Measurements from ENCODE around the gene SLC22A23. TPM values are rescaled to one million over a fixed set of nuclear protein-coding genes. Genes with fewer than 3 reads are reported as not detected.

Gene SLC22A23
- total RNA-seq, 3 donors from 2014 or later: 61.5 to 160 (median 74.7) TPM

- ATAC-seq (no peak), DNase-seq (no peak)
- H3K9me3 ChIP-seq: no peaks in the 10 kb centered on the region
- no peak for TF ChIP-seq CTCF (IDR thresholded peaks at IDR 0.05)
- intact Hi-C loops (cut with DNase I, micrococcal nuclease): no loop called here
- H3K4me3 ChIP-seq: no peak overlapping the region
- no peaks in the 10 kb centered on the region for H3K36me3 ChIP-seq (ENCODE audit: low read depth)
- peaks cover 10% of the 10 kb centered on the region for H3K4me1 ChIP-seq (ENCODE audit: low read depth)
Observed at GRCh38 chr6:3449321-3449720, 7.5 kb downstream of the SLC22A23 start.

DNA sequence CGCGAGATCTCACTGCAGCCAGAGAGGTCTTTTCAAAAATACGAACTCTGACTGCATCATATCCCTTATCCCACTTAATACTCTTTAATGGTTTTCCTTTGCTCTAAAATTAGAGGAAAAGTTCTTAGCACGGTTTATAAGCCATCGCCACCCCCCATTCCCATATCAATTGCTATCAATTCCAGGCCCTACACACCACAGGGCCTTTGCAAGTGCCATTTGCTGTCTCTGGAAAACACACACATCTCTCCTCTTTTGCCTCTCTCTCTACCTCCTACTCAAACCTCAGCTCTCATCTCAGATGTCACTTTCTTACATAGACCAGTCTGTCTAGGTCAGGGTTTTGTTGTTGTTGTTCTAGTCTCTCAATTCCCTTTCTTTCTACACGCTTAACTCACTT, 9.8 kb downstream of the SLC22A23 start:
- Histone ChIP-seq H3K36me3 (ENCODE audit: low read depth) (no peaks in the 10 kb centered on the region), H3K4me3 (no peak overlapping the region), H3K9me3 (no peaks in the 10 kb centered on the region), H3K4me1 (ENCODE audit: low read depth) (peaks cover 14% of the 10 kb centered on the region)
- ATAC-seq: no peak
- no peak for DNase-seq
- intact Hi-C loops (cut with DNase I, micrococcal nuclease): no loop called here
- no peak for TF ChIP-seq CTCF (IDR thresholded peaks at IDR 0.05)

GRCh38 chr6:3446184-3446583, 10.7 kb downstream of the SLC22A23 start:
- no peaks in the 10 kb centered on the region for H3K9me3 ChIP-seq
- H3K4me3 ChIP-seq: no peak overlapping the region
- ATAC-seq (no peak), DNase-seq (no peak)
- intact Hi-C loops (cut with DNase I, micrococcal nuclease): no loop called here
- H3K36me3 ChIP-seq (ENCODE audit: low read depth): no peaks in the 10 kb centered on the region
- H3K4me1 ChIP-seq (ENCODE audit: low read depth): peaks cover 14% of the 10 kb centered on the region
- no peak for TF ChIP-seq CTCF (IDR thresholded peaks at IDR 0.05)

DNA sequence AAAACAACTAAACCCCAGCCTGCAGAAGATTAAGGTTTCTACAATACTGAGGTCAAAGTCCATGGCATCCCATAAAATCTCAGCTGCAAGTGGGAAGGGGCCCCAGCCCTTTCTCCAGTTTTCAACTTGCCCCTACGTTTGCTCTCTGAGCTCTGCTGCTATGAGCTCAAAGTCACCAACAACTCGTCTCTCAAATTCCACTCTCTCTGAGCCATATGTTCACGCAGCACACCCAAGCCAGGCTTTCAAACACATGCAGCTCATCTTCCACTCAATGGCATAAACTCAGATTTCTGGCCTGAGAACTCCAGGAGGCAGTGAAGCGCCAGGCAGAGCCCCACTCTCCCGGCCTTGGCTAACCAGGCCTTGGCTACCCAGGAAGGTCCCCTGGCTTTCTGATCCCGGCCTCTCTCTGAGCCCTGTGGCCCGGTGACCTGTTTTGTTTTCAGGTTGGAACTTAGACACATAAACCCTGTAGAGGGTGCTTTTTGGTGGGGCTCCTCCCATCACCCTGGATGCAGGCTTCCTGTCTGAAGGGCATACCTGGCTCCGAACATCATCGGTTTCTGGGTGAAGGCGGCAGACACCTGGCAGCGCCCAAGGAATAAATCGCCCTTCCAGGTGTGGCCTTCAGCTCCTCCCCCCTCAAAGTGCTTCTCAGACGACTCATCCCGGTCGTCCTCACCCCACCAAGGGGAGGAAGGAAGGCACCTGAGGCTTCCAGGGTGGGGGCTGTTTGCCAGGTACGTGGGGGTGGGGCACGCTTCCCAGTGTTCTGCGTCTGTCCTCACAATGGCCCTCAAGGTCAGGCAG, 12.4 kb downstream of the SLC22A23 start:
- Histone ChIP-seq H3K36me3 (ENCODE audit: low read depth) (no peaks in the 10 kb centered on the region), H3K4me1 (ENCODE audit: low read depth) (peaks cover 14% of the 10 kb centered on the region), H3K4me3 (no peak overlapping the region), H3K9me3 (no peaks in the 10 kb centered on the region)
- intact Hi-C loops (cut with DNase I, micrococcal nuclease): no loop called here
- TF ChIP-seq CTCF (IDR thresholded peaks at IDR 0.05): no peak
- no peak for DNase-seq
- ATAC-seq: peak; percentile 16

GRCh38 chr6:3443221-3443515, 13.7 kb downstream of the SLC22A23 start:
- intact Hi-C loops (cut with DNase I, micrococcal nuclease): no loop called here
- ATAC-seq (no peak), DNase-seq (no peak)

More at GRCh38 chr6:3443221-3443515, 13.7 kb downstream of the SLC22A23 start:
- no peak for TF ChIP-seq CTCF (IDR thresholded peaks at IDR 0.05)
- Histone ChIP-seq H3K4me1 (ENCODE audit: low read depth) (peaks cover 24% of the 10 kb centered on the region), H3K4me3 (no peak overlapping the region), H3K36me3 (ENCODE audit: low read depth) (no peaks in the 10 kb centered on the region), H3K9me3 (no peaks in the 10 kb centered on the region)

Data from mucosa of descending colon (tissue), 3 donors.